Astrocyte (in vitro differentiated cells and primary cell): ENCODE measurements around the gene ZBBX.

Source experiments
- CTCF ChIP-seq: IDR thresholded peaks from 2 replicates; pipeline ENCODE4 v1.5.1; 2011; ENCODE audit warnings: low read depth, mild to moderate bottlenecking, inconsistent platforms, low read length, moderate library complexity; ENCODE audit not compliant: insufficient read depth
- EZH2 ChIP-seq: IDR thresholded peaks from 2 replicates; pipeline ENCODE4 v1.6.1; 2012; ENCODE audit warnings: mild to moderate bottlenecking, low read length, inconsistent platforms; ENCODE audit not compliant: insufficient read depth

- TF ChIP-seq CTCF (no peak), EZH2 (no peak)
These were observed 25.3 kb downstream of the ZBBX start for GRCh38 chr3:167354751-167355150.
